GM20431 (cell line): ENCODE results near the gene KRTAP17-1.
"Not testable (repeated sequence)": the region's sequence is repeated elsewhere in the genome, so short reads cannot be mapped to it uniquely, and the experiment has no call there.

ENCODE experiments used
- in situ Hi-C: fragments of 300-500 bp; cut with MseI, MboI; formaldehyde crosslinking; loops from one replicate; pipeline ENCODE4 v1.15.0; 2020; ENCODE audit warnings: low sequenced_read_pairs; ENCODE audit not compliant: unreplicated experiment

The KRTAP17-1 gene, protein sequence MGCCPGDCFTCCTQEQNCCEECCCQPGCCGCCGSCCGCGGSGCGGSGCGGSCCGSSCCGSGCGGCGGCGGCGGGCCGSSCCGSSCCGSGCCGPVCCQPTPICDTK

GRCh38 chr17:41315204-41315794, at the start of gene KRTAP17-1:
KRTAP17-1 (minus strand) TSS chr17:41315710; CDS start chr17:41315650, 60 bp downstream.
- in situ Hi-C loops, result no loop called here

GRCh38 chr17:41363881-41364280, 48.4 kb upstream of the KRTAP17-1 start:
- in situ Hi-C loops, result no loop called here

- in situ Hi-C loops, result no loop called here
These were observed 44.9 kb upstream of the KRTAP17-1 start for GRCh38 chr17:41360296-41360995.

- in situ Hi-C loops, result no loop called here
These were observed 39.0 kb upstream of the KRTAP17-1 start for GRCh38 chr17:41354536-41354935.

DNA sequence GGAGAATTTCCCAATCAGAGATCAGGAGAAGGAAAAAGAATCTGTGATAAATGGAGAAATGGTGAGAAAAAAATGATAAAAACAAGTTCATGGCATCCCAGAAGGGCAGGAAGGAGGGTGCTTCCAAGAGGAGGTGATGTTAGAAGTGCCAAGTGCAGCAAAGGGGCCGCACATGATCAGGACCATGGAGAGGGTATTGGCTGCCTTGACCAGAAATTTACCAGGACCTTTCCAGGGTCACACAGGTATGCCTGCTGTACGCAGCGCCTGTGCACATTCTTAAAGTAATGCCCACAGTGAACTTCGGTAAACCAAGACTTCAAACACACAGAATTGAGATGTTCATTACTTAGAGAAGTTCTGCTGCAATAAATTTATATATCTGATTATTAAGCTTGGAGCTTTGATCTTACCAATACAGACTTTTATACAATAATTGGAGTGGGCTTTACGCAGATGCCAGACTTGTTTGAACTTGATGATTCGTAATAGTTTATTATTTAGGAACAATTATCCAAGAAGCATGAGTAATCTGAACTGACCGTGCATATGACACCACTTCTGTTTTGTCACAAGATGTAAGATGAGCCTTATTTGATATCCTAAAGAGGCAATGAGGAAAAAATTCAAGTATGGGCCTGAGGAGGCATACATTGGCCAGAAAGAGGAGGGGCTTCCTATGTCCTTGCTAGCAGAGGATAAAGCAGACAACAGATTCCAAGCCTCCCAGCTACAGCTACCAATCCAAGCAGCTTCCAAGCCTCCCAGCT, 37.3 kb upstream of the KRTAP17-1 start:
- in situ Hi-C loops, result no loop called here

DNA sequence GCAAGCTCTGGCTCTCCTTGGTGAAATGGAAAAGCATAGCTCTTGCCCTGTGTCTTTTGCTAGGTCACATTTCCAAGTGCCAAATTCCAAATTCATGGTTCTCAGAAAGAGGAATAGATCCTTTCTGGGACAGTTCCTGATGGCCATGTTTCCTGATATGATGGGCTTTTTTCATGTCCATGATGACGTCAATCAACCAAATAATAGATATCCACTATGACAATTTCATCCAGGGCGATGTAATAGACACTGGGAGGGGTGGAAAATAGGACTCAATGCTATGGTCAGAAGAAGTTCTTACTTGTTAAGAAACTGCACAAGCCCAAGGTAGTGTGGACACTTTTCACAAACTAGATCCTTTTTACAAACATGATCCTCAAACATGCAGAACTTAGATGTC, 35.7 kb upstream of the KRTAP17-1 start:
- in situ Hi-C loops, result no loop called here

GRCh38 chr17:41350381-41350878, 34.9 kb upstream of the KRTAP17-1 start, which contains the start of gene KRT33A:
KRT33A (minus strand) TSS chr17:41350828; CDS start chr17:41350767, 61 bp downstream.
- in situ Hi-C loops, result not testable (repeated sequence)

DNA sequence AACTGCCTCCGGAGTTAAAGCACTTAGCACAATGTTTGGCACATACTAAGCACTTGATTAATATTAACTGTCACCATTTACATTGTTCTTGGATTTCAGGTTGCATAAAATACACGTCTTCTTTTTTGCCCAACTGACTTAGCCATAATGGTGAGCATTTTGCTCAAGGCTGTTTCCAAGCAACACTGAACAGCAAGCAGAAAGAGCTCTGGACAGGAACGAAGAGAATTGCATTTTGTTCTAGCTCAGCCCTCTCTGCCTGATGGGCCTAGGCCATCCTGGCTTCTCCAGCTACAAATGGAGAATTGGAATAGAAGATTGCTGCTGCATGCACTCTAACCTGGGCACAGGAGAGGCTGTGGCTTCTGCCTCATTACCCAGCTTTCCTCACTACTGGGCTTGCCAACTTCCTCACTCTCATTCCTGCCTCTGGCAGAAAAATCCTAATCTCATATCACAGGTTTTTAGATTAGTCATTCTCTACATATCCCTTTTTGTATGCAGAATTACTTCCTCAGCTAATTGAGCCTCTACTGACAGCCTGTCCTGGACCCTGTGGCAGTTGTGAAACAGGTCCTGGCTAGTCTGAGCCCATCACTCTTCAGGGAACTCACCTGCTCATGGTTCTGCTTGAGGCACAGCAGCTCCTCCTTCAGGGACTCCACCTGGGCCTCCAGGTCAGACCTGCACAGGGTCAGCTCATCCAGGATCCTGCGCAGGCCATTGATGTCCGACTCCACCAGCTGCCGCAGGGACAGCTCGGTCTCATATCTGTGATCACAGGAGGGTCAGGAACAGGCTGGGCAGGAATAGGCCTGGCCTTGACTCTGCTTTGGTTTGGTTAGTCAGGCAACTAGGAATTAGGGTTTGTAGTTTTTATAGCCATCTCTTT, 32.6 kb upstream of the KRTAP17-1 start:
- in situ Hi-C loops, result no loop called here

DNA sequence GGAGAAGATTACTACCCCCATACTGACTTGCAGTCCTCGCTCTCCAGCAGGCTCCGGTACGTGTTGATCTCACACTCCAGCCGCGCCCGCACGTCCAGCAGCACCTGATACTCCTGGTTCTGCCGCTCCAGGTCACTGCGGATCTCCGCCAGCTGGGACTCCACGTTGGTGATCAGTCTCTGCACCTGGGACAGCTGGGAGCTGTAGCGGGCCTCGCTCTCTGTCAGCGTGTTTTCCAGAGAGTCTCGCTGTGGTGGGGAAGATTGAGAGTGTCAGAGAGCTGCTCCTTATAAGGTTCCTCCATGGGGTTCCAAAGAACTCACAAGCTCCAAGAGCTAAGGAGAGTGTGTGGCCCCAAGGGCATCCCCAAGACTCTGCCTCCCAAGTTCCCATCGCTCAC, 30.9 kb upstream of the KRTAP17-1 start:
- in situ Hi-C loops, result not testable (repeated sequence)

DNA sequence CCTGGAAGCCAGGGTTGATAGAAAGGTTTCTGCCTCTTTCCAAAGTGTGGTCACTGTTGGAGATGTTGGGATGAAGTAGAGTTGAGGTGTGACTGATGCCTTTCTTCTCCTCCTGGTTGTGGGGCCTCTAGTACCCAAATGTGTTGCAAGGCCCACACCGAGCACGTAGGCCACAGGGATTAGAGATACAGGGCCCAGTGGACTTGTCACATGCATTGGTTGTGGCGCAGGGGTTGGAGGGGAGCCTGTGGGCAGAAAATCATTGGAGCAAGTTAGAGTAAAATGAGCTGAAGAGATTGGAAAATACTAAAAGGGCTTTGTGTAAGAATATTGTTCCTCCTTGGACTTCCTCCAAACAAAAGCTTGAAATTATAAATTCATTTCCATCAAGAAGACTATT, 30.5 kb upstream of the KRTAP17-1 start:
- in situ Hi-C loops, result no loop called here

DNA sequence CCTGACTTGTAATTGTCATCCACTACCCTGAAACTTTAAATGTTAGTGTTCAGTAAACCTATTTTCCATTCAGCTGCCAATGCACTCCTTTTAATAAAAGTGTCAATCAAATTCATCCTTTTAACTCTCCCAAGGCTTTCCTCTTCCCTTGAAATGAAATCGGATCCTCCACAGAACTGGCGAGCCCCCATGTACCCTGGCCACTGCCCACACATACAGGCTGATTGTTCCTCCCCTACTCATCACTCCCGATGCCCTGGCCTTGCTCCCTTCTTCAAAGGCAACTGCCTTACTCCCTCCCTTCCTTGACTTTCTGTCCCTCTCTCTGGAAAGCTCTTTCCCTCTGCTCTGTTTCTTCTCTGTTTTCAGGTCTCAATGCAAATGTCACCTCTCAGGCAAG, 27.5 kb upstream of the KRTAP17-1 start:
- in situ Hi-C loops, result no loop called here

DNA sequence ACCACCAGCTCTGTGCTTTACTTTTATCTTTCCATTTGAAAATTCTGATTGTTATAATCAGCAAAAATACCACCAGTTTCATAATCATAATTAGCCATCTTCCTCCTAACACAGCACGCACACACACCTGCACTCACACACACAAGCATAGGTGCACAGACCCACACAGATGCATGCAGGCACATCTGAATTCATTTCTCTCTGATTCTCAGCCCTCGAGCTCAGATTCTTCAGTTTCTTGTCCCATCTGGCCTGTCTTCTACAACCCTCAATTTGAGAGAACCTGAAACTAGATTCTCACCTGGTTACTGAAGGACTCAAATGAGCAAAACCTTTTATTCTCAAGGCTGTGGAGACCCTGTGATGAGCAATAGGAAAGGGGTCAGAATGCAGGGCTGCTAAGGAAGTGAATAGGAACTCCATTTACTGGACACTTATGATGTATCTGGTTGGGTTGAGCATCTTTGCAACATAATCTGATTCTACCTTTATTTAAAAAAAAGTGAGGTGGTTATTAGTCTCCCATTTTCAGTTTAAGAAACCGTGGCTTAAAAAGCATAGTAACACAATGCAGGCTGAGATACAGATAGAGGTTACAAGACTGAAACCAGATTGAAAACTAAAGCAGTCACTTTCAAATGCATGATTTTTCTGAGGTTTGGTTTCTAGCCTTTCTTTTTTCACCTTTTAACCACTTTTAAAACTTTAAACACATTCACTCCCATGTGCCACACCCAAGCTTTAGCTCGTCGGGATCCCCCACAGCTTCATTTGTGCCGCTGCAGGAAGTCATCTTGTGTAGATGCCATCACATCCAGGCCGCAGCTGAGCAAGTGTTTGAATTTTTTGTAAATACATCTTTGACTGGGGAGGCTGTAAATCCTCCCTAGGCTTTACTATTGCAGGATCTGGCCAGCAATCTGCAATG, 25.7 kb upstream of the KRTAP17-1 start:
- in situ Hi-C loops, result no loop called here

DNA sequence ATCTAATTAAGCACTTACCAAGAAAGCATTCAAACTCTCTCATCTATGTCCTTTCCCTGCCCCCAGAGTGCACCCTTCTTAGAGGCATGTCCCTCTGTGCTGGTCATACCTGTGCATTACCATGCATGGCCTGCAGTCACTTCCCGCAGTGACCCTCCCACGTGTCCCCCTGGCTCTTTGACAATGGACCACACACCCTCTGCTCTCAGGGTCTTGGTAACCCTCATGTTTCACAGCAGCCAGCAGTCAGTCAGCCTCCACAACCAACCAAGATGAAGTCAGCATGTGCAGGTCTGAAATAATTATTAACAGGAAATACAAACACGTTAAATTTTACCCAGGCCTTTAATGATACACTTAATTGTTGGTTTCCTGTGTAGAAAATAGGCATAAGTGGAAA, 25.0 kb upstream of the KRTAP17-1 start:
- in situ Hi-C loops, result no loop called here

DNA sequence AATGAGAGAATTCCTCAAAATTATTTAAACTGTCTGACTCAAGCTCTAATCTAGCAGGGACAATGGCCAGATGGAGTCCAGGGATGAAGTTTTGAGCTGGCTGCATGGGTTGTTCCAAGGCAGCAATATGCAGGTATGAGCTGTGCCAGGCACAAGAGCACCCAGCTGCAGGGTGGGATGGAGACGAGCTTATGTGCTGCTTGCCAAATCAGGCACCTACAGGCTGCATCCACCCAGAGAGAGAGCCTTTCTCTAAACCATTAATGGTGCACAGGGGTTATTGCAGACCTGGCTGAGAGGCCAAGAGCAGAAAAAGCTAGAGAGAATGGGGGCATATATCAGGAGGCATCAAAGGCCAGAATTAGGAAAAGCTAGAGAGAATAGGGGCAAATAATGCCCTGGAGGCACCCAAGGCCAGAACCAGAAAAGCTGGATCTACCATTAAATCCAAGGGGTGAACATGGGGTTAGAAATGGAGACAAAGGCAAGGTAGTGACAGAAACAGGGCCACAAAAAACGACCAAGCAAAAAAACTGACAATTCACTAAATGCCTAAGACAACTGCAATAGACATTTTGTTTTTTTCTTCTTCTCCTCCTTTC, 24.2 kb upstream of the KRTAP17-1 start:
- in situ Hi-C loops, result no loop called here

- in situ Hi-C loops, result no loop called here
These were observed 23.5 kb upstream of the KRTAP17-1 start for GRCh38 chr17:41338961-41339485.

- in situ Hi-C loops, result no loop called here
These were observed 20.2 kb upstream of the KRTAP17-1 start for GRCh38 chr17:41335747-41336146.

DNA sequence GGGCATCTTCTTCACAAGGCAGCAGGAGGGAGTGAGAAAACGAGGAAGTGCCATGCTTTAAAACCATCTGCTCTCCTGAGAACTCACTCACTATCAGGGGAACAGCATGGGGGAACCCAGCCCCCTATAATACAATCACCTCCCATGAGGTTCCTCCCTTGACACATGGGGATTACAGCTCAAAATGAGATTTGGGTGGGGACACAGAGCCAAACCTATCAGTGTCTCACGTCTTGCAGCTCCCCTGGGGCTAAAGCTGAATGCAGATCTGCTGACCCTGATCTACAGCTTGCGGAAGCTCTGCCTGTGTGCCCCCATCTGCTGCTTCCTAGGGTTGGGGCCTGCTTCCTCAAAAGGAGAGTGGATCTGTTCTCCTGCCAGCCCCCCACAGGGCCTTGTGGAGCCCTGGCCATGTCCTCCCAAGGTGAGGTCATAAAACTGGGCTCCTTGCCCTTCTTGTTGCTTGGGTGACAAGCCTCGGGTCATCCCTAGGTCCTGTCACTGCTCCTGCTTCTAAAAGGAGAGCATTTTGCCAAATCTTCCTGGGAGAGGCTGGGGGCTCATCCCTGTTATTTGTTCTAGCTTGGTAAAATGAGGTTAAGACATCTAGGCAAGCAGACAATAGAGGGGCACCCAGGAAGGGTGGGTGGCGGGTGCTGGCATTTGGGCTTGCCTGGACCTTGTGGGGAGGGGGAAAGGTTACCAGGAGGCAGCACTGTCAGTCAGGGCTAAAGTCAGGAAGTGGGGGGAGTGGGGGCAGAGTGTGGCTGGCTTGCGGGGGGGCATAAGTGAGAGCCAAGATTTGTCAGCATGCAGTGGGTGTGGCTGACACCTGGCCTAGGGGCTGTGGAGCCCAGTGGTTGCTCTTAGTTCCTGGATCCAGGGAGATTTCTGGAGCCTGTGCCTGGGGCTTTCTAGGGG, 19.1 kb upstream of the KRTAP17-1 start:
- in situ Hi-C loops, result no loop called here
